GM20000 (cell line): ENCODE measurements around the gene FOXD4L1.
"Not testable (repeated sequence)": the region's sequence is repeated elsewhere in the genome, so short reads cannot be mapped to it uniquely, and the experiment has no call there.

Experiments used
- DNase-seq: peaks from one replicate; pipeline ENCODE4 v3.0.0; 2012; ENCODE audit warnings: low spot score

Gene FOXD4L1

DNA sequence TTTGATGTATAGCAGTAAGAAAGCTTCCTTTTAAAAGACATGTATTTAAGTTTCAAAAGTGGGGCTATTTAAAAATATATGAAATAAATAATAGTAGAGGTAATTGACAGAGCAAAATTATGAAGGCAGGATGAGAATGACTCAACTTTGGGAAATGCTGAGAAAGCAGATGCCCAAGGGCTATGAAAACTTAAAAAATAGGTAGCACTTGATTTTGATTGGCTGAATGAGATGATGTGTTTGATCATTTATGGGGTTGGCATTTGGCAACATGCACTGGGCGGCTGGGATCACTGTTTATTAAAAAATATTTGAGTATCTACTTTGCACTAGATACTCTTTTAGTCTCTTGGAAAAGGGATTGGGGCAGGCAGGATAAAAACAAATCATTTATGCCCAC, 26.5 kb downstream of the FOXD4L1 start:
- DNase-seq, result not testable (repeated sequence)

DNA sequence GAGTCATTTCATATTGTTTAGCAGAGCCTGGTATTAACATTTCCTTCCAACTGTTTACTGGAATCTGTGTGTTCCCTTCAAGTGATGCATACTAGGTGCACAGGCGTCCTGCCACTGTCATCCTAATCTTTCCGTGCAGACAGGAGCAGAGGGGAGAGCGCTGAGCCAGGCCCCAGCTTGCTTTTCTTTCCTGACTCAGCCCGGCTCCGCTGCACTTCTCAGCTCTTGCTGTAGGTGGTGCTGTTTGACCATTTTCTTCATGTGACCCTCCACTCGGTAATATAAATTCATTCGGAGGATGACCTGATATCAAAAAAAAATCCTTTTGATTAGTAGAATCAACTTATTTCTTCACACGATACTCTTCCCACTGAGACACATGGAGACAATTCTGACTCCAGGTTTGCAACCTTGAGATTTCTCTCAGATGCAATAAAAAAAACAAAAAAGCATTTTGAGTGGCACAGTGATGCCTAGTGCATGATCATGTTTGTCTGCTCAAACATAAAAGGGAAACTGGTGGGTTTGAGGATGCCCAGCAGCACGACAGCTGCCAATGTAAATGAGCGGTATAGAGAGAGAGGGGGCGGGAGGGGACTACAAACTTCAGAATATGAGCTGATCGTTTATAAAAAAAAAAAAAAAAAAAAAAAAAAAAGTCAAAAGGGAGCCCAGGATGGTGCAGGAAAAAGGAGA, 29.0 kb downstream of the FOXD4L1 start:
- not testable (repeated sequence) for DNase-seq

DNA sequence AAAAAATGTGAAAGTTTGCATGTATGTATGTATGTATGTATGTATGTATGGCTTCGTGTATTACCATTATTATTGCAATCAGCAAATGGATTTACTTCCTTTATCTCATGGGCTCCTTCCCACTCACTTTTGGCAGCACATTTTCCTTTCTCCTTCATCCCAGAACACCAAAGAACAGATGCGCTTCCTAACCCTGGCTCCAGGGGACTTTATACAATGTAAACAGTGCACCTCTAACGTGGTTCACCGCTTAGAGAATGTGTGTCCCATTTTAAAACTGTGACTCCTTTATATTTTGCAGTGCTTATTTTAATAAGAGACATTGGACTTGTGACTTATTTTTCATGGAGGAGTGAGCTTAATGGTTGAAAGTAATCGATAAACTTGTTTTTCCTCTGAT, 29.7 kb downstream of the FOXD4L1 start:
- not testable (repeated sequence) for DNase-seq

DNA sequence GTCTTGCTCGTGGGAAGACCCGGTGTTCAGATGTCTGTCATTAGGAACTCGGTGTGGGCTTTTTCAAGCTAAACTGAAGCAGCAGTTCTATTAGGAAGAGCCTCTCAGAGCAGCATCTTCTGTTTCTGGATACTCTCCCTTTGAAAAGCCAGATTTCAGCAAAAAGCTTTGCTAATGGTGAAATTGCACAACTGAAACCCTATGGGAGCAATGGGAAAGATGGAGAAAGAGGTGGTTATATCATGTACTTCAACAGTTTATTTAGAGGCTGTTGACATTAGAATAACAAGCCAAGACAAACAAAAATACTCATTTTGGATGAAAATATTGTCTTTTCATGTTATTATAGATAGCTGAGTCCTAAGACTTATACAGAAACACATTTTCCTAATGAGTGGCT, 30.4 kb downstream of the FOXD4L1 start:
- not testable (repeated sequence) for DNase-seq

DNA sequence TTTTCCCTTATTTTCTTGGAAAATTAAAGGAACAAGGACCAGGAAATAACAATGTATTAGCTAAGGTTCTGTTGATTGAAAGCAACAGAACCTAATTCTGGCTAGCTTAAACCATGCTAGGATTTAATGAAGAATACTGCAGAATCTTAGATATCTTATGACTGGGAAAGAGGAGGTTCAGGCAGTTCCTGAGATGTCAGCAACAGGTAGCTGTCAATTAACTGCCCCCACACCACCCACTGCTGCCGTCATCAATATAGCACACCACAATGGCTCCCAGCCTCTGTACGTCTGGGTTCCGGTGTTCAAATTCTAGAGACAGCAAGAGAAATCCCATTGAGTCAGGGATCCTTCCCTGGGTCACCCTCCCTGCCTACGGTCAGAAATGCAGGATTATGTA, 34.5 kb downstream of the FOXD4L1 start:
- DNase-seq, result not testable (repeated sequence)

DNA sequence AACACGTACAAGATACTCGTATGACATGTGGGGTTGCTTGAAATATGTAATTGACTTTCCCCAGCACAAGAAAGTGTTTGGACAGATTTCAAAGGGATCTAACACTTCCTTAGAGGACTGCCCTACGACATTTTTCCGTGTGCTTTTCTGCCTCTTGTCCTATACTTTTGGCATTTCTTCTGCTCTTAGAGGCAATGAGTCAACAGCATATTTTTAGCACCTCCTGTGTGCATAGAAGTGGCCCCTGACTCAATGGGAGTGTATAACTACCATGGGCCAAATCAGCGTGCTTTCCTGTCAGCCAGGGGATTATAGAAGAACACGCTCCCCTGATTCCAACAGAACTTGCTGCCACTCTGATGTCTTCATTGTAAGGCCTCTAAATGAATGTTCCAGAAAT, 38.1 kb downstream of the FOXD4L1 start:
- DNase-seq, result not testable (repeated sequence)

DNA sequence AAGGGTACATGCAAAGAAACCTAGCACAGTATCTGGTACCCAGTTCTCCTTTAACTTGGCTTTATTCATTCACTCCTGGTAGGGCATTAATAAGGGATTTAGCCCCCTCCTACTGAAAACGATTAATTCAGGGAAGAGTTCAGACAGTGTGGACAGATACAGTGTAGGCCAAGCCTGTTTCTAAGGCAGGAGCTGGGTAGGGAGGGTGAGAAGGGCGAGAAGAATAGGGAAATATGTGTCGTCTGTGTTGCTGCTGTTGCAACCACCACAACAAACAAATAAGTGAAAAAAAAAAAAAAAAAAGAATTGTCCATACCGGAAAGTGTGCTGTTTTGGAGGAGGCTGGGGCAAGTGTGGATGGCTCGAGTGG, 42.4 kb downstream of the FOXD4L1 start:
- not testable (repeated sequence) for DNase-seq

DNA sequence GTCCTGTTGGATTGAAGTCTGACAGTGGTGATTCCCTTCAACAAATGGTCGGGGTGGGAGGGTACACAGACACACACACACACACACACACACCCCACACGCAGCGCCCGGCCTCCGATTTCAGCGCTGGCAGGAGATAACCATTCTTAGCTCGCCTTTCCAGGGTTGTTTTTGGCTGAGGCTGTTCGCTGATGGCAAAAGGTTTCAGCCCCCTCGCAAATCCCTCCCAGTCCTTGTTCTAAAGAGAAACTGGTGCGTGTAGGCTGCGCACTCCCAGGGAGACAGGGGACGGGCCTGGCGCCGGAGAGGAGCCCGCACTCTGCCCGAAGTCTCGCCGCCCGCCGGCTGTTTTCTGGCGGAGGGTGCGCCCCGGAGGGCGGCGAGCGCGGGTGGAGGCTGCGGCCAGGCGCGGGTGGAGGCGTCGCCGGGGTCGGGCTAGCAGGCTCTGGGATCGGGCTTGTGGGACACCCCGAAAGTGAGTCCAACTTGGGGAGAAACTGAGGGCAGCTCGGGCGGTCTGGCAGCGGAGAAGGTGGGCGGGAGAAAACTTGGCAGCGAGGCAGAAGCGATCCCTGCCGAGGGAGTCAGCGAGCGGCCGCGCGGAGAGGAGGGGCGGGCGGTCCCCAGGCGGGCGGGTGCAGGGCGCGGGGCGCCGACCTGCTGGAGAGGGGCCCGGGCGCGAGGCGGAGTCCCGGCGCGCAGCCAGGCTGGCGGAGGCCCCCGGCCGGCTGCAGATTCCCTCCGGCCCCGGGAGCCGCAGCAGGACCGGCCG, 42.9 kb downstream of the FOXD4L1 start:
- DNase-seq, result not testable (repeated sequence)

DNA sequence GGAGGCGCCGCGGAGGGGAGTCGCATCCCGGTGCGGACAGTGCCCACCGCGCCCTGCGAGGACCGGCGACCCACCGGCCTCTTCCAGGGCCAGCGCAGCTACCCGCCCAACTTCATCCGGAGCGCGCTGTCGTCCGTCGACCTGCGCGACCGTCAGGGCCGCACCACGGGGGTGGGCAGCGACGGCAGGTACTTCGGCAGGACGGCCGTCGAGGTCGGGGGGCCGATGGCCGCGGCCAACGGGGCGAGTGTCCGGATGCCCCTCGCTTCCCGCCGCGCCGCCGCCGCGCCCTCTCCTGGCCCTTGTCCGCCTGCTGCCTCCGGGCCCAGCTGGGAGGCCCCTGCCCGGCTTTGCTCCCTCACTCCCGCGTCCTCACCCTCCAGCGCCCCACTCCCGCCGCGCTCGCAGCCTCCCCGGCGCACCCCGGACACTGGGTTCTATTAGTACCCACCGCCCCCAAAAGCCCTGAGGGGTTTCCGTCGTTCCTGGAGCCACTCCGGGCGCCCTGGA, 43.6 kb downstream of the FOXD4L1 start:
- not testable (repeated sequence) for DNase-seq

DNA sequence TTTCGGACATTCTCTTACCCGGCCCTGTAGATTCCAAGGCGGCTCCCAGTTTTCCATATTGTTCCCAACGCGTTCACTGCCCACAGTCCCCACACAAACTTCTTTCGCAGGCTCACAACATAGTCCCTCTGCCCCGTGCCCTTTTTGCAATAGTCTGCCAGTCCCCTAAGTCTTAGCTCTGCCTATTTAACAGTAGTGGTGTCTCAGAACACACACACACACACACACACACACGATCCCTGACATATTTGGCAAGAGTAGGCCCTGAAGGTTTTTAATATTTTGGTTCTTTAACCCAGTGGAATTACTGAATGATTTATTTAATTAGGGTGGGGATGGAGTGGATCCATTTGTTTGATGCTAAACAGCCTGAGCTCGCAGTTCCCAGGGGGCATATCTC, 44.1 kb downstream of the FOXD4L1 start:
- DNase-seq, result not testable (repeated sequence)
